Medulla oblongata (tissue), 1 donor: ENCODE data around the gene TTC34.
"Not testable (repeated sequence)": the region's sequence is repeated elsewhere in the genome, so short reads cannot be mapped to it uniquely, and the experiment has no call there.

Experiments used
- DNase-seq: peaks from one replicate; pipeline ENCODE4 v3.0.0-alpha.2; 2015; ENCODE audit errors: extremely low spot score

The TTC34 gene

DNA sequence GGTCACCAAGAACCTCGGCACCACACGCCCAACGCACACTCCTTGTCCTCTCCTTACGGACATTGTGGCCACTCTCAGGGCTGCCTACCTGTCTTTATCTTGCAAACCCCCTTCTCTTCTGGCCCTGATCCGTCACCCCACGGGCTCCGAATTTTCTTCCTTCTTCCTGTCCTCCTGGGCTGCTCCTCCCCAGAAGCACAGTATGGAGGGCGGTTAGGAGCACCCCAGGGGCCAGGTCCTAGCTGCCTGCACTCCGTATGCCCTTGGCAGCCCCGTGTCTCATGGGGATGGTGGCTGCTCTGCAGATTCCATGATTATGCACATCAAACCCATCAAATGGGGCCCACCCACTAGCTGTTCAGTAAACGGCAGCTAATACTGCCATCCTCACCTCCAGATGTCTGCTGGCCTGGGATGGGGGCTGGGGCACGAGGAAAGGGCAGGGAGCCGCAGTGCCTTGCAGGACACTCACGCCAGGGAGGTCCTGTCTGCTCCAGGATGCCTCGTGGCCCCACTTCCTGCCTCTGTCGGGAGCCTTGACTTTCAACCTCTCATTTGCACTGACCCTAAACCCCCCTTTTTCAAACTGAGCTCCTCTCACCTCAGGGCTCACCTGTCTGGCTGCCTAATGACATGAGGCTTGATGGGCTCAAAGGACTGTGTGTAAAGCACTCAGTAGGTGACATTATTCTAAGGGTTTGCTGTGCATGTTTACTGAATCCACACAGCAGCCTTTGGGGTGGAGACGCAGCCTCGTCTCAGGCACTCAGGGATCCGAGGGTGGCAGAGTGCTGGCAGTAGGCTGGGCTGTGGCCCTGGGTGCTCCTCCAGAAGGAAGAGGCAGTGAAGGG, 4.4 kb downstream of the TTC34 start:
- no peak for DNase-seq

DNA sequence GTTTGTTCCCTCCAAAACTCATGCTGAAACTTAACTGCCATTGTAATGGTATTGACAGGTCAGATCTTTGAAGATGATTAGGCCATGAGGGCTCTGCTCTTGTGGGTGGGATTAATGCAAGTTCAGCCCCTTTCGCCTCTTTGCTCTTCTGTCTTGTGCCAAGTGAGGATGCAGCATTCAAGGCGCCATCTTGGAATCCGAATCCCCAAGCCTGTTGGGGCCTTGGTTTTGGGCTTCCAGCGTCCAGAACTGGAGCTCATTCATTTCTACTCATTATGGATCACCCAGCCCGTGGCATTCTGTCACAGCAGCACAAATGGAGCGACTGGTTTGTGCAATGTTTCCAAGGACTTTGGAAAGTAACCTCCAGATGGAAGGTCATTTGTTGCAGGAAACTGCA, 5.6 kb downstream of the TTC34 start:
- DNase-seq: no peak

DNA sequence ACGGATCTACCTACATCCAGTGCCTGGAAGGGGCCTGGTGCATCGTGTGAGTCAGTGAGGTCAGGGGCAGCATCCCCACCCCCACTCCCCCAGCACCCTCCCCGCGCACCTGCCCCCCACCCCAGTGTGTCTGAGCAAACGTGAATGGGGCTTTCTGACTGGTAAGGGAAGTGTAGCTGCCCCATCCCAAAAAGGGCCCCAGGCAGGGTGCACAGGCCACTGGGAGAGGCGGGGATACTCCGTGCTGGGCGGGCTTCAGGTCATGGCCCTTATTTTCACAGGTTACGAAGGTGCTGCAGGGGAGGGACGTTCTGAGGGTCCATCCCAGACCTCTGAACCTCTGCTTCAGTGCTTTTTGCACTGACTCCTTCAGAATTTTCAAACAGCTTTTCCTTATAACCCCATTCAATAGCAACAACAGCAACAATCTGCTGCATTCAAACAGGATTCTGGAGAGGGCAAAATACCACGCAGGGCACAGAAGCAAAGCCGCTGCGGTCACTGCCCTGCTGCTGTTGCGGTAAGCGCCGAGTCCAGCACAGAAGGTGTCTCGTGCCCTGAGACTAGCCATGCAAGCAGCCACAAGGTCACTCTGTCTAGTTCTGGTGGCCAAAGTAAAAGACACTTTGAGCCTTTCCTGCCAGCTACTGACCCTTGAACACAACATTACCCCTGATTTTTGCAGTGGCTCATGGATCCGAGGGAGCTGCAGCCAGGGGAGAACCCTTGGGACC, 10.3 kb downstream of the TTC34 start:
- DNase-seq: no peak

DNA sequence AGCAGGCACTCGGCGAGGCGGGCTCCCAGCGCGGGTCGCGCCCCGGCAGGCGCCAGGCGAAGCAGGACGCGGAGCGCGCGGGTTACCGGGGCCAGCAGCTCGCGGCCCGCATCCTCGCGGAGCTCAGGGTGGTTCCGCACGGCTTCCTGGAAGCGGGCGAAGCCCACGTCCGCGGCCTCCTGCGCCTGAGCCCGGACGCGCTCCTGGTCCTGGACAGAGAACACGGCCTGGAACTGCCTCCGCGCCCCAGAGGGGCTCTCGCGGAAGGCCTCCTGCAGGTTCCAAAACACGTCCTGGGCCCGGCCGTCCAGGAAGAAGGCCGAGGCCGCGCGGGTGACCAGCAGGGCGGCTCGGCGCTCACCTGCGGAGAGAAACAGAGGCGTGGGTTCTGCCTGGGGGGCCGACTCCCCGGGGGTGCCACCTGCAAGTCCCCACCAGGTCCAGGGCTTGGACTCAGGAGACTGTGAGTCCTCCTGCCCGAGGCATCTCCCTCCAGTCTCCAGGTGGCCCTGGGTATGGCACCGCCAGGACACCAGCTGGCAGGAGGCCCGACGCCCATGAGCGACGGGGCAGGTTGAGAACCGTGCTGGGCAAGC, 11.4 kb downstream of the TTC34 start:
- no peak for DNase-seq

DNA sequence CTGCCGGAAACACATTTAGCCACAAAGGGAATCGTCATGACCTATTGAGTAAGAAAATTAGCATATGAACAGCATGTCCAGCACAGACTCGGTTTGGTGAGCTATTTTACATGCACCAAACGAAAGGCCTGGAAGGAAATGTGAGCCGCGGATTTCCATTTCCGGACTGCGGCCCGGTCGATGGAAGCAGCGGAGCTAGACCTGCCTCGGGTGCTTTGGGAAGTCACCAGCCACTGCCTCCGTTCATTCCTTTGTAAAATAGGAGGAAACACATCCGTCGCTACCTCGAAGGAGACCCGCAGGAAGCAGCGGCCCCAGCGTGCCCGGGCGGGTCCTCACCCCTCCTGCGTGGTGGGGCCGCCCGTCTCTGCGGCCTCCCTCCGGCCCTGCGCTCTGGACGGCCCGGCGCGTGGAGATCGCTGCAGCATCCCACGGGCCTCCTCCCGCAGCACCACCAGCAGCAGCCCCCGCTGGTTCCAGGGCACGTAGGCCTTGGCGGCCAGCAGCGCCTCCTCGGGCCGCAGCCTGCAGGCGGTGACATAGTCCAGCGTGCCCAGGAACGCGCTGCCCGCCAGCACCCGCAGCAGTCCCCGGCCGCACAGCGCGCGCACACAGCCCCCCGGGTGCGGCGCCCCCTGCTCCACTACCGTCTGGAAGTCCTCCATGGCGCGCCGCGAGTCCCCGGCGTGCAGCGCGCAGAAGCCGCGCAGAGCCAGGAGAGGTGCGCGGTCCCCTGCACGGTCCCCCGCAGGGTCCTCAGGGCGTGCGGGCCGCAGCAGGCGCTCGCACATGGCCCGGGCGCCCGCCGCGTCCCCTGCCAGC, 12.1 kb downstream of the TTC34 start:
- no peak for DNase-seq

DNA sequence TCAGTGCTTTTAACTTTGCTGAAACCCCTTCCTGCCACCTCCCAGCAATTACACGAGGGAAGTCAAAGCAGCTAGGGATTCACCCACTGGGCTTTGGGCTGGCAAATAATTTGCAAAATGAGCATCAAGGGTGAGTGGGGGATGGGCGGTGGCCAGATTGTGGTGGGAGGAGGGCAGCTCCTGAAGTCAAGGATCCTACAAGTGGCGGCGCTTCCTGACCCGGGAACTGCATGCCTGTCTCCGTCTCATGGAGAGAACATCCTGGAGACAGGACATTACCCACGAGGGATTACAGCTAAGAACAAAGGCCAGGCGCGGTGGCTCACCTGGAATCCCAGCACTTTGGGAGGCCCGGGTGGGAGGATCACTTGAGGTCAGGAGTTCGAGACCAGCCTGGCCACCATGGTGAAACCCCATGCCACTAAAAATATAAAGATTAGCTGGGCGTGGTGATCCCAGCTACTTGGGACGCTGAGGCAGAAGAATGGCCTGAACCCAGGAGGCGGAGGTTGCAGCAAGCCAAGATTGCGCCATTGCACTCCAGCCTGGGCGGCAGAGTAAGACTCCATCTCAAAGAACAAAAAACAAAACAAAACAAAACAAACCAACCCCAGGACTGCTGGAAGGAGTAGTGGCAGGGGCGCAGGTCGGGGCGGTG, 12.9 kb downstream of the TTC34 start:
- DNase-seq: no peak

DNA sequence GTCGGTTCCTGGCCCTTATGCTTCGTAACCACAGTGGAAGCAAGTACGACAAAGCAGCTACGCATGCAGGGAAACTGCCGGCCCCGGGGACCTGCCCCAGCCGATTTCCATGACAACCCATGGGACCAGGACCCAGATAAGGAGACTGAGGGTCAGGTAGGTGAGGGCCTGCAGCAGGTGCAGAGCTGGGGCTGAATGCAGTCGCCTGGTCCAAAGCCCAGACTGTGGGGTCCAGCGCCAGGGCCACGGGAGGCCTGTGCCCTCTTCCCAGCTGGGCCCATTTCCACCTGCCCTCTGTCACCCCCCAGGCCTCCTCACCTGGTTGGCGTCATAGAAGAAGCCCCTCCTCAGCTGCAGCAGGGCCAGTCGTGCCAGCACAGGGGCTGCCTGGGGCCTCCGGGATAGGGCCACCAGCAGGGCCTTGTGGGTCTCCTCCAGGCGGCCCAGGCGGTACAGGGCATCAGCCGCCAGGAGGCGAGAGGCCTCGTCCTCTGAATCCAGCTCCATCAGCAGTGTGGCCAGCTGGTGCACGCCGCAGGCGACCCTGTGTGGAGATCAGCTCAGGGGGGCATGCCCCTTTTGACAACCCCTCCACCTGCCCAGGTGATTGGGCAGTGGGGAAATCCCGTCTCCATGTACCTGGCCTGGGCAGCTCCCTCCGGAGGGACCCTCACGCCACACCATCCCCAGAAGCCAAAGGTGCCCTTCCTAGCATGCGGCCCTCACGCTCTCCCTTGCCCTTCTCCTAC, 14.2 kb downstream of the TTC34 start:
- DNase-seq: no peak

DNA sequence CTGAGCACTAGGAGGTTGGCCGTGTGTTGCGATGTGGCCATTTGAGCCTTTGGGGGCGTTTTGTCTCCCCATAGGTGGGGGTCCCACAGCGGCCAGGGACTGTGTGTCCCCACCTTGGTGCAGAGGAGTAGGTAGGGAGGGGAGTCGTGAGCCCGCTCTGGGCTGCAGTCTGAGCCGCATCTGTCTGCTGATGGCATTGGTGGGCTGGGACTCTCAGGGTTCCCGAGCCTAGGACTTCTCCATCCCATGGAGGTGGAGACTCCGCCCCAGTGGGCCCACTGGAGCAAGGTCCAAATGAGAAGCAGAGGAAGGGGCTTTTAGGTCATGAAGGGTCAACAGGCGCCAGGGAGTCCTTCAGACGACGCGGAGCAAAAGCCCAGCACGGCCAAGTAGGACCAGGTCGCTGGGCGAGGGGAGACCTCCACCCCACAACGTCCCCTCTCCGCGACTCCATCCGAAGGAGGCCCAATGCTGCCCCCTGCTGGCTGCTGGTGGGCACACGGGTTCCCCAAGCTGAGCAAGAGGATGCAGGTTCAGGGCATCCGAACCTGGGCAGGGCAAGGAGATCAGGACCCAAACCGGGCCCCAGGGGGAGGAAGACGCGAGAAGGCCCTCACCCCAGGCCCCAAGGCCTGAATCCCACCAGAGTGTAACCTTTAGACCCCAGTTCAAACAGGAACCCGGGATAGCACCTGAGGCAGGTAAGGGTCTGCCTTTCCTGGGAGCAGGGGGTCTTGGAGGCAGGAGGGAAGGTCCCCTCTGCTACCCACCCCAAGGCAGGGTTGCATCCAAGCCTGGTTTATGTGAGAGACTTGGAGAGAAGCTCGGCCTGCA, 14.9 kb downstream of the TTC34 start:
- peak; percentile 9 for DNase-seq

DNA sequence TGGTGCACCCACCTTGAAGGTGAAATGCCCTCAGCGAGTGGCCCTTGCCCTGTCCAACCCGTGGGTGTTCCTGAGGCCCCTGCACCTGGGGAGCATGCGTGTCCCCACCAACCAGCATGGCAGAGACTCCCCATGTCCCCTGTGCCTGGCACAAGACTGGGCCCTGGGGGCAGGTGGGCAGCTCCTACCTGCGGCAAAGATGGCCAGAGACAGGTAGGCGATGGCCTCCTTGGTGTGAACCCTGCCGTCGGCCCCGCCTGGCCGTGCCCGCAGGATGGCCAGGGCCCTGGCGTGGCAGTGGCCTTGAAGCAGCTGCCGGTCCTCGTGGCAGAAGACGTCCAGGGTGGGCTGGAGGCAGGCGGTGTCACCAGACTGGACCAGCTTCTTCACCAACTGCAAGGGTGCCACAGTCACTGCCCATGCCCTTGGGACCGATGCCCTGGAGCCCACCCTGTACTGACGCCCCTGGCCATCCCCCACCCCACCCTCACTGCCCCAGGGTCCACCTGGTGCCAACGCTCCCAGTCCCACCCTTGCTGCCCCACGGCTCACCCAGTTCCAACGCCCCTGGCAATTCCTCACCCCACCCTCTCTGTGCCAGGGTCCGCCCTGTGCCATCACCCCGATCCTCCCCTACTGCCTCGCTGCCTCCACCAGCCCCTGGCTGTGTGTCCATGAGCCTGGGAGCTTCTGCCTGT, 15.7 kb downstream of the TTC34 start:
- no peak for DNase-seq

DNA sequence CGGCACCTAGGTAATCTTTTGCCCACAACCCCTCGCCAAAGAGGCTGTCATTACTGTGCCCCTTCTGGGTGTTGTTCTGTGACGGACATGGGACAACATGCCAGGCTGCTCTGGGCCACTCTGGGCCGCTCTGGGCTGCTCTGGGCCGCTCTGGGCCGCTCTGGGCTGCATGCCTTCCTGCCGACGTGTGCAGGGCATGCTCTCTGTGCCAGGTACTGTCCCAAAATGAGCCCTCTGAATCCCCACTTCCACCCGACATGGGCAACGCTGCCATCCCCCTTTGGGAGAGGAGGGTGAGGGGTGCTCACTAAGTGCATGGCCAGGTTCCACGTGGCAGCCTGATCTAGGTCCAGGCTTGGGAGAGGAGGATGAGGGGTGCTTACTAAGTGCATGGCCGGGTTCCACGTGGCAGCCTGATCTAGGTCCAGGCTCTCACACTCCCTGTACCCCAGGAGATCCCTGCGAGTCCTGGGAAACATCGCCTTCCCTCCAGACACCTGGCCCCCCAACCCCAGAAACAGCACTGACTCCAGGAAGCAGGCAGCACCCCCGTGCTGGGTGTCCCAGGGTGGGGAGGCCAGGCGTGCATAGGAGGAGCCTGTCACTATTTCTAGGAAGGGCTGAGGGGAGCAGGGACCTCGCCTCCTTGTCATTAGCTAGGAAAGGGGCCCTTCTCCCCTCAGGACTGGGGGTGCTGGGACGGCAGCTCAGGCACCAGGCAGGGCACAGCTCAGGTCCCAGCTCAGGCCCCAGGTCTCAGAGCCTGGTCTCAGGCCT, 16.5 kb downstream of the TTC34 start:
- no peak for DNase-seq

DNA sequence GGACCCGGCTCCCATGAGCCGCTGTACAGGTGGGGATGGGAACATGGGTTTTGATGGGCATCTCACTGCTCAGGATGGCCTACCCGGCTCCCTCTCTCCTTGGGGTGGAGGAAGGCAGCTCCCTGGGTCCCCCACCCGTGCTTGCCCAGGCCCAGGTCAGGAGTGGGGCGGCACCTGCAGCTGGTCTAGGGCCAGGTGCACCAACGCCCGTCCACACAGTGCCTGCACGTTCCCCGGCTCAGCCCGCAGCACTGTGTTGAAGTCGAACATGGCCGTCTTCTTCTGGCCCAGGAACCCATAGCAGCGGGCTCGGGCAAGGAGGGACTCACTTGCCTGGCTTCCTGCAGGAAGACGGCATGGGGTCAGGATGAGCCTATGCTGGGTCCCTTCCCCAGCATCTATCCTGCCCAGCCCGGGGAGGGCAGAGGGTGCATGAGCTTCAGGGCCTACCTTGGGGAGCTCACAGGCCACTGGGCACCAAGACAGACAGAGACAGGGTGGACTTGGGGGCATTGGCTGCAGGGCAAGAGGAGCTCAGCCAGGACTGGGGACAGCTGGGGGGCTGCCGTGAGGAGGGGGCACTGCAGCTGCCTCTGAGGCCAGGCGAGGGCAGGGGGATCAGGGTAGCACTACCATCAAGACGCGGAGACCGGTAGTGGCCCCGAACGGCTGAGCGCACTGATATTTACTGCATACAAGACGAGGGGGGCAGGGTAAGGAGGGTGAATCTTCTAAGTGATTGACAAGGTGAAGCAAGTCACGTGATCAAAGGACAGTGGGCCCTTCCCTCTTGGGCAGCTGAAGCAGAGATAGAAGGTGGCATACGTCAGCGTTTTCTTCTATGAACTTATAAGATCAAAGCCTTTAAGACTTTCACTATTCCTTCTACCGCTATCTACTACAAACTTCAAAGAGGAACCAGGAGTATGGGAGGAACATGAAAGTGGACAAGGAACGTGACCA, 17.8 kb downstream of the TTC34 start:
- no peak for DNase-seq

DNA sequence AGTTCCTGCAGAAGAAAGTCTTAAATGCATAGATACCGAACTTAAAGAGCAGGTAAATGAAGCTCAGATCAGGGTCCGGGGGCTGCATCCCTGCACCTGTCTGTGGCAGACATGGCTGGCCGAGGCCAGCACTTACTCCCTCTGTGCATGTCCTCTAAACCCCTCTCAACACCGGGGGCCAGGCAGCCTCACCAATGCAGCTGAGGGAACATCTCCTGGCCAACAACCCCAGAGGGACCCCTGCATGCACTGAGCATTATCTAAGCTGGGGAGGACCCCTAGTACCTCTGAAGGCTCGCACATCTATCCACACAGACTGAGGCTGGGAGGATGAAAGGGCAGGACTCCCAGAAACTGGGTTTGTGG, 18.4 kb downstream of the TTC34 start:
- no peak for DNase-seq

DNA sequence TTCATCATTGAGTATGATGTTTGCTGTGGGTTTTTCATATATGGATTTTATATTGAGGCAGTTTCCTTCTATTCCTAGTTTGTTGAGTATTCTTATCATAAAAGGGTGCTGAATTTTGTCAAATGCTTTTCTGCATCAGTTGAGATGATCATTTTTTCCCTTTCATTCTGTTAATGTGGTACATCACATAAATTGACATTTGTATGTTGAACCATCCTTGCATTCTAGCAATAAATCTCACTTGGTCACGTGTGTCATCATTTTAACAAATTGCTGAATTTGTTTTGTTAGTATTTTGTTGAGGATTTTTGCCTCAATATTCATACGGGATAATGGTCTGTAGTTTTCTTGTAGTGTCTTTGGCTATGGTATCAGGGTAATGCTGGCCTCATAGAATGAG, 19.9 kb downstream of the TTC34 start:
- no peak for DNase-seq

DNA sequence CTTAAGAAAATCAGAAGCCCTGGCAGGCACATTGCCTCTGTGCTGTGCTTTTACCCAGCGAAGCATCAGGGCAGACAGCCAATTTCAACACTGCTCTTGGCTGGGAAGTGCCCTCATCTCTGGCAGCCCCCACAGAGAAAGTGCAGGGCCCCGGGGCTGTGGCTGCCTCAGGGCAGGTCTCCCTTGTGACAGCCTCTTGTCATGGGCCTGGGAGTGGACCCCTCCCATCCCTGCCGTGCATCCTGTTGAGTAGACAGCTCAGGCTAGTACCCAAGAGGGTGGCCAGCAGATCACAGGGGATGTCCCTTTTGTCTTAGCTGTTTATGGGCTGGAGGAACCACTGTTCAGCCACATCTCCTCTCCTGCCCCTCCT, 23.3 kb downstream of the TTC34 start:
- DNase-seq: peak; percentile 19

DNA sequence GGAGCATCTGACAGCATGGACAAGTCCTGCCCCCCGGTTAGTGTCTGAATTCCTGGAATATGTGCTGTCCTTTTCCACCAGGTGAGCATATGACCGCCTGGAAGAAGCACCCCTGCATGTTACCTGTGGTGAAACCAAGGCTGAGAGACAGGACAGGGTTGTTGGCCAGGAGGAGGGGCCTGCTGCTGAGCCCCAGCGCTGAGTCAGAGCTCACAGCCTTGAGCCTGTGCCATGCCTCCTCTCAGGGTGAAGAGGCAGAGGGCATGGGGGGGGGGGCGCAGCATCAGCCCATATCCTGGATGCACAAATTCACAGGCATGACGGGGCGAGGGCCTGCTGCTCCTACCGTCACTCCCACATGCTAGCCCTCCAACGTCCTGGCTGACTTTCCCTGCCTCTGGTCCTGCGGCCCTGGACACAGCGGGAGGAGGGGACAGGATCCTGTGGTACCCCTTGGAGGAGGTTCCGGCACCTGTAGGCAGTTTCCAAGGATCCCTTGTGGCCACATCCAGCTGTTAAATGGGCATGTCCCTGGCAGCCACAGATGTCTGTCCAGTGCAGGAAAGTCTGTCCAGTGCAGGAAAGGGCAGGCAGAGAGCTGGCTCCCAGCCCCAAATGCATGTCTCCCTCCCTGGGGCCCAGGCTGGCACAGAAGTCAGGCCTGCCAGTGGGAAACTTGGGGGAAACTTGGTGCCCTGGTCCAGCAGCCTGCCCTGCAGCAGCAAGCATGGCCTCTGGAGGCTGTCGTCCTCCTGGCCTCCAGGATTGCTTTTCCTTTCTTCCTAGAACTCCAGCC, 23.9 kb downstream of the TTC34 start:
- no peak for DNase-seq

DNA sequence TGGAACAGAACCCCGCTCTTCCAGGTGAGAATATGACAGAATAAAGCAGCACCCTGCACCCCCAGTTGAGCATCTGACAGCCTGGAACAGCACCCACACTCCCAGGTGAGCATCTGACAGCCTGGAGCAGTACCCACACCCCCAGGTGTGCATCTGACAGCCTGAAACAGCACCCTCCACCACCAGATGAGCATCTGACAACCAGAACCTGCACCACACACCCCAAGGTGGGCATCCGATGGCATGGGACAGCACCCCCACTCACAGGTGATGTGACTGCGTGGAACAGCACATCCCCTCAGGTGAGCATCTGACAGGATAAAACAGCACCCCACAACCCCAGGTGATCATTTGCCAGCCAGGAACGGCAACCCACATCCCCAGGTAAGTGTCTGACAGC, 26.2 kb downstream of the TTC34 start:
- DNase-seq: not testable (repeated sequence)
